GM19467 (cell line): Measurements from ENCODE around the gene CR1L.
"Not testable (repeated sequence)": the region's sequence is repeated elsewhere in the genome, so short reads cannot be mapped to it uniquely, and the experiment has no call there.

ENCODE experiments used
- ATAC-seq: cut with Tn5 transposase; IDR thresholded peaks from one replicate; pipeline ENCODE4 v1.9.1; 2021; ENCODE audit warnings: mild to moderate bottlenecking, moderate library complexity; ENCODE audit not compliant: unreplicated experiment

Gene CR1L

GRCh38 chr1:207742850-207743555 lies 98.1 kb downstream of the CR1L start:
- ATAC-seq: no peak

- no peak for ATAC-seq
Measured at GRCh38 chr1:207744000-207744534, 99.1 kb downstream of the CR1L start.

DNA sequence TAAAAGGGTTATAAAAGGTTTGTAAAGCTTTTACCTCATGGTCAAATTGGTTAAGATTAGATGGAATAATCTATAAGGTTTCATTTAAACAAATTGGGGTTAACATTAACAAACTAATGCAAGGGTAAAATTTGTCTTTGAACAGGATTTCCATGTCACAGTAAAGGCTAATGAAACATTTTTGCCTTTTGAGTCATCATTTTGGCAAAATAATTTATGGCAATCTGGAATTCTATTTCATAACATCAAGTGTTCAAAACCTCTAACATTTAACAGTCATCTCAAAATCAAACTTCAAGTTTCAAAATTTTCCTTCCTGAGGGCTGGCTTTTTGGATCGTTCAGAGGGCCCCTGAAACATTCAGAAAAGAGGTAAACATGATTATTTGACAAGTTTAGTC lies 100.4 kb downstream of the CR1L start:
- no peak for ATAC-seq

- ATAC-seq: no peak
Measured at GRCh38 chr1:207745839-207746767, 101.2 kb downstream of the CR1L start.

- ATAC-seq: no peak
Measured at GRCh38 chr1:207747627-207748492, 102.9 kb downstream of the CR1L start.

DNA sequence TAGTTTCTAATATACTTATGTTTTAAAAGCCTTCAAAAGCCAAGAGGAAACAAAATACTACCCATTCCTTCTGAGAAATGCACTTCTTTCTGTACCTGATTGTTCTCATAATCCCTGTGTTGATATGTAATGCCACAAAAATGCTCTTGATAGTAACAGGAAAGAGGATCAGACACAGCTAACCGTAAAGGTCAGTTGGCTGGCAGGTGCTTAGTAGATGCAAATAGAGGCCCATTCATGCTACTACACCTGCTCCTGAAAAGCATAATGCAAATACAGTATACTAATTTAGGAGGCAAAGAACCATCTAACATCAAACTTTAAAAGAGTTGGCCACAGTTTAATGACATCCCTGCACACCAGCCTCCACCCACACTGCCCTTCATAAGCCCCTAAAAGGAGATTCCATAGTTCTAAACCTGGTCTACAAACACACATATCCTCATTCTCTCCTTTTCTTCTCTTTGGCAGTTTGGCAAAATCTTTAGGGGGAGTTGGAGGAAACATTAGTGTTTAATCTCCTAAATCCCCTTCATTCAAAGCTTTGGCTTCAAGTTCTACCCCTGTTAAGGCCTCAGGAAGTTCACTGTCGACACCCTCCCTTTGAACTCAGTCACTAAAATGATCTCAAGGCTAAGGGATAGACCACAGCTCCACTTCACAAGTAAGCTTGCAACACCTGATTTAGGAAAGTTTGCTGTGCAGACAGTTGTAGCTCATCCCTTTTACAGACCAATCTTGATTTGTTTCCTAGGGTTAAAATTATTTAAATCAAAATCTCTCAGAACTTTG lies 104.0 kb downstream of the CR1L start:
- ATAC-seq: no peak

GRCh38 chr1:207750631-207751305 lies 105.8 kb downstream of the CR1L start:
- no peak for ATAC-seq

DNA sequence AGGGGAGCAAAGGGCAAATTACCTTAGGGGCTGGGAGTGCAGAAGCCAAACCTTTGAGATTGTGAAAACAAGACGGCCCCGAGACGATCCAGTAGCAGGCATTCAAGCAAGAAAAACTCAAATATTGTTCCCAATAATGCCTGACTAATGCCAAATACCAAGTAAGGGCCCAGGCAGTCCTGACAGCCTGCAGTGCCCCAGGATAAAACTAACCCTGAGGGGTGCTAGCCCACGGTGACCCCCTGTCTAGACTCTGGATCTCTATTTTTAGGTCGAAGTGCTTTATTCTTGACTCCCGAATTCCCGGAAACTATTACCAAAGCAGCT lies 106.5 kb downstream of the CR1L start:
- not testable (repeated sequence) for ATAC-seq

DNA sequence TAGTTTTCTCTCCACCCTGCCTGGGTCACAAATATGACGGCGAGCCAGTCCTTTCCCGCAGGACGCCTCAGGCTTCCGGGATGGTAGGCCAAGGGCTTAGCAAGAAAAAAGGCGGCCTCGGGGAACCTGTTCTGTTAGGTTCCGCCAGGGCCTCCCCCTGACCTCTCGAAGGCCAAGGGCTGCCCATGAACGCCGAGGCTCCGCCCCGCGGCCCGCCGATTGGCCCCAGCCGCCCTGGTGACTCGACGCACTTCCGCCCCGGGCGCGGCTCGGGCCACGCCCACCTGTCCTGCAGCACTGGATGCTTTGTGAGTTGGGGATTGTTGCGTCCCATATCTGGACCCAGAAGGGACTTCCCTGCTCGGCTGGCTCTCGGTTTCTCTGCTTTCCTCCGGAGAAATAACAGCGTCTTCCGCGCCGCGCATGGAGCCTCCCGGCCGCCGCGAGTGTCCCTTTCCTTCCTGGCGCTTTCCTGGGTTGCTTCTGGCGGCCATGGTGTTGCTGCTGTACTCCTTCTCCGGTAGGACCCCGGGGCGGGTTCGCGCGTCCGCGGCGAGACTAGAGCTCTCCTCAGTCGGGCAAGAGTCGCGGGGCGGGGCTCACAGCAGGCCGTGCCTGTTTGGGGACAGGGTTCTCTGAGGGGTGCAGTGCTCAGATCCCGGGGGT lies 107.0 kb downstream of the CR1L start, which contains the start of gene CD46:
CD46 (plus strand) TSS at position 265 of the 666 bp plus-strand sequence; CDS start at position 424, 159 bp downstream.
- peak; percentile 95 for ATAC-seq

DNA sequence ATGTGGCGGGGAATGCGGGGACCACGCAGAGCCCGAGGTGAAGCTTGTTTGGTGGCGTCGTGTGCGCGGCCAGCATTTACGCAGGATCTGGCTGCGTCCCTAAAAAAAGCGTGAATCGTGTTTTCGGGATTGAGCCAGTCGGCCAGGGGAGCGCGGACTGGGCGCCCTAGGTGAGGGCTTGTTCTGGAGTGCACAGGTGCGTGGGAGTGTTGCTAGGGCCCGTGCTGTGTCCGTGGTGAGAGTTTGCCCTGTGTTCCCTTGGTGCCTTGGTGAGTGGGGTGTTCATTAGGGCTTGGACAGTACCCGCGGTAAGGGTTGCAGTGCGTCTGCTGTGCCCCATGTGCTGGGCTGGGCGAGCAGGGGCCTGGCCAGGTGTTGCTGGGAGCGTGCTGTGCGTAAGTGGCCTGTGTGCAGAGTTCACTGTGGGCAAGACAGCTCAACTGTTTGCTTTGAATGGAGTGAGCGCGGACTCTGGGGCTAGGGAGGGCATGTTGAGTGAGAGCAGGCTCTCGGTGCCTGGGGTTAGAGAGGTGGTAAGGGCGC lies 107.6 kb downstream of the CR1L start:
- peak; percentile 18 for ATAC-seq

DNA sequence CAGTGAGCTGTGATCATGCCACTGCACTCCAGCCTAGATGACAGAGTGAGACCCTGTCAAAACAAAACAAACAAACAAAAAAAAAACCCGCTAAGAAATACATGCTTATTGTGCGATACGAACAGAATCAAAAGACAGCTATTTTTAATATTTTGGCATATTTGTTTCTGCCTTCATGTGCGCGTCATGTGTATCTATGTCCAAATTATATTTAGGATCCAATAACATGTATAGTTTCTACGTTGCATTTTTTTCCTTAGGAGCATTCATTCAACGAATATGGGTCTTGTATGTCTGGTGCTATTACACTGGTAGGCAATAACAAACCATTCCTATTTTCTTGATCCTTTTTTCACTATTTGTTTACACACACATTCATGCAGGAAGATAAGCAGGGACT lies 108.7 kb downstream of the CR1L start:
- ATAC-seq: no peak

DNA sequence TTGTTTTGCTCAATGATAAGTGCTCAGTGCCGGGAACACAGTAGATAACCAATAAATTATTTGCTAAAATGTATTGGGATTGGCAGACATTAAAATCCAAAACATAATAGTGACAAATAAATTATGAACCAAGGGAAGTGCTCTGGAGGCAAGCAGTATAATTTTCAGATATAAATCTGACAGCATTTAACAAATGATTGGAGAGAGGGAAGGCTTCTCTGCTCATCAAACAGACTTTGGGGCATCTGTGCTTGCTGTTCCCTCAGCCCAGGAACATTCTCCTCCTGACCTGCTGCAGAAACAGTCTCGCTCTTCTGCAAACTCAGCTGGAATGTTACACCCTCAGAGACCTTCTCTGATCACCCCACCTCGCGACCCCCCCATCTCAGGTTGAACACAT lies 109.1 kb downstream of the CR1L start:
- no peak for ATAC-seq

DNA sequence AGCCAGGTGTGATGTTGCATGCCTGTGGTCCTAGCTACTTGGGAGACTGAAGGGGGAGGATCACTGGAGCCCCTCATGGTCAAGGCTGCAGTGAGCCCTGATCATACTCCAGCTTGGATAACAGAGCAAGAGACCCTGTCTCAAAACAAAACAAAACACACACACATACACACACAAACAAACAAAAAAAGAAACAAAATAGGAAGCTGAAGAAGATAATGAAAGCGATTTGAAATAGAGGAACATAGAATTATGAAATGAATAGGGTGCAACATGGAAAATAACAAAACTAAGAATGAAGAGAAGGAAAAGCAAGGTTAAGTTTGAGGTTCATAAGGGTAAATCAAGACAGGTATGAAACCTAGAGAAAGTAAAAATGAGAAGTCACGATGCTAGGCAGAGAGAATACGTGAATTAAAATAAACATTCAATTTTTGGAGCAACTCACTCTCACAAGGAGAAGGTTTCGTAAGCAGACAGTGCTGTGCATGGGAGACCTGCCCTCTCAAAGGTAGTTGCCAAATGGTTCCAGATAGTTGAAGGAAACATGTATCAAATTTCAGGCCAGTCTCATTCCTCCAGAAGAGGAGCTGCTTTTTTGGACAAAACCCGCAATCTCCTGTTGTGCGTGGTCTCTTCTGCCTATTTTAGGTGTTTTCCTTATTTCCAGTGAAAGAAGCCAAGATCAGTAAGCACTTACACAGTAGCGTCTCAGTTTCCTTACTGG lies 110.2 kb downstream of the CR1L start:
- ATAC-seq: no peak

DNA sequence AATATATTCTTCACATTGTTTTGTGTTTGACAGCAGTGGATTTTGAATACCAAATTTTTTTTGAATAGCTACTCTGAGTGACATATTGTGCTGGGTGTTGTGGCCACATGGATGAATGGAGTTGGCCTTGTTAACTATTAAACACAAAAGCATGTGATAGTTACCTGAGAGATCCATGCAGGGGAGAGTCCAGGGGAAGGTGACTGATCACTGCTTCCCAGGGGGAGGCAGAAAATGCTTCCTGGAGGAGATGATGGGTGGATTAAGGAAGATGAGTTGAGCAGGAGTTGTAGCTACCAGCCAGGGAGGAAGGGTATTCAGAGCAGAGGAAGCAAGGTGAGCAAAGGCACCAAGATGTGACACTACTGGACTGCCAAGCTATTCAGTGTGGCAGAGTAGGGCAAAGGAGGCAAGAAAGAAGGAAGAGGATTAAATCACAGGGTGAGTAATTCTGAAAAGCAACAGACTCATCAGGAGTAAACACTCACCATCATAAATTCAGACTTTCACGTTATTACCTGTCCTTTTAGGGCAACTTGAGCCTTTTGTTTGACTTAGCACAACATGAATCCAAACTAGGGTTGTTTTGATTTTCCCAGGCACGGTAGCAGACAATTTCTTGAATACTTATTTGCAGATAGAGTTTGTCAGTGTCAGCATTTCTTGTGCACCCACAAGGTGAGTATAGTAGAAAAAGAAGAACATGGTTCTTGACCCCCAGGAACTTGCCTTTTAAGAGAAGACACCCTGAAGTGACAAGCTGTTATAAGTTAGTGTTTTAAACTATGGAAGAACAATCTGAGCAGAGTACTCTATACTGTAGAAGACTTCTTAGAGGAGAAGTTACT lies 111.1 kb downstream of the CR1L start:
- no peak for ATAC-seq

GRCh38 chr1:207762622-207763021 lies 117.7 kb downstream of the CR1L start:
- ATAC-seq: no peak

DNA sequence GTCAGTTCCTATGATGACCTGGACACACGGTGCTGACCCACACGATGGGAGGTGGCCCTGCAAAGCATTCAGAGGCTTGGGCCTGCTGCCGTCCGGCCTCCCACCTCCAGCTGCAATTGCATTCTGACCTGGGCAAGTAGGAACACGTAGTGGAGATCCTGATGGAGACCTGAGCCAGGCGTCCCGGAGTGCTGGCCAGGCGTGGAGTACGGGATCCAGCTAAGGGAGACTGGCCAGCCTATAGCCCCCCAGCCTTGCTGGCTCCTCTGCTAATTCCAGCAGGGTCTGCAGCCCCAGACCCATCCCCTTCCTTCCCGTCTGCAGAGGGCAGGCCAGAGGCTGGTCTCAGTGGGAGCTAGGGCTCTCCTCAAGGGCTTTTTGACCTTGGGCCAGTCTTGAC lies 118.2 kb downstream of the CR1L start:
- ATAC-seq: no peak

DNA sequence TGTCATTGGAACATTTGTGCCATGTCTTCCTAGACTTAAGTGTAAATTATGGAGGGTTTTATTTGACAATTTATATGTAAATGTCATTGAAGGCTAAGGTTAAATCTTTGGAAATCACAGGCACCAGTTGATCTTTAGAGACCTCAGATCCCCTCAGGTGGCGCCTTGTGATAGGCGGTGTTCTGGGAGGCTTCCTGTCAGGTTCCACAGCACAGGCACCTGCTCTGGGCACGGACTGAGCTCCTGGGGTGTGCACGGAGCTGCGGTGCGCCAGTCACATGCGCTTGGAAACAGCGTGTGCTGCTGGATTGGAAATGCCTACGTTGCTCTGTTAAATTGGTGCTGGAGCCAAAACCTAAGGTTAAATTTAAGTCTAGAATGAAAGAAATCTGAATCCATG lies 119.0 kb downstream of the CR1L start:
- no peak for ATAC-seq
